HG03521 (cell line): ENCODE data around the gene ZNF202.

Source experiments
- ATAC-seq: cut with Tn5 transposase; IDR thresholded peaks from one replicate; pipeline ENCODE4 v1.9.1; 2021; ENCODE audit warnings: mild to moderate bottlenecking, moderate library complexity; ENCODE audit not compliant: unreplicated experiment

Gene ZNF202

DNA sequence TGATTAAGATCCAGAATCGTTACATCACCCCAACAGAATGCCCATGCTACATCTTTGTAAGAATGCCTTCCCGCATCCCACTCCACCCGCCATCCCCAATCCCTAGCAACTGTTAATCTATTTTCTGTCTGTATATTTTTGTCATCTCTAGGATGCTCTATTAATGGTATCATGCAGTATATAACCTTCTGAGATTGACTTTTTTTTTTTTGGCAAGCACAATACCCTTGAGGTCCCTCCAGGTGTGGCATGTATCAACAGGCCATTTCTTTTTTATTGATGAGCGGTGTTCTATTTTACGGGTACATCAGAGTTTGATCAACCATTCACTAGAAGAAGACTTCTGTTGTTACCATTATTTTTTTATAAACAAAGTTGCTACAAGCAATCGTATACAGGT, 56.9 kb downstream of the ZNF202 start:
- no peak for ATAC-seq

DNA sequence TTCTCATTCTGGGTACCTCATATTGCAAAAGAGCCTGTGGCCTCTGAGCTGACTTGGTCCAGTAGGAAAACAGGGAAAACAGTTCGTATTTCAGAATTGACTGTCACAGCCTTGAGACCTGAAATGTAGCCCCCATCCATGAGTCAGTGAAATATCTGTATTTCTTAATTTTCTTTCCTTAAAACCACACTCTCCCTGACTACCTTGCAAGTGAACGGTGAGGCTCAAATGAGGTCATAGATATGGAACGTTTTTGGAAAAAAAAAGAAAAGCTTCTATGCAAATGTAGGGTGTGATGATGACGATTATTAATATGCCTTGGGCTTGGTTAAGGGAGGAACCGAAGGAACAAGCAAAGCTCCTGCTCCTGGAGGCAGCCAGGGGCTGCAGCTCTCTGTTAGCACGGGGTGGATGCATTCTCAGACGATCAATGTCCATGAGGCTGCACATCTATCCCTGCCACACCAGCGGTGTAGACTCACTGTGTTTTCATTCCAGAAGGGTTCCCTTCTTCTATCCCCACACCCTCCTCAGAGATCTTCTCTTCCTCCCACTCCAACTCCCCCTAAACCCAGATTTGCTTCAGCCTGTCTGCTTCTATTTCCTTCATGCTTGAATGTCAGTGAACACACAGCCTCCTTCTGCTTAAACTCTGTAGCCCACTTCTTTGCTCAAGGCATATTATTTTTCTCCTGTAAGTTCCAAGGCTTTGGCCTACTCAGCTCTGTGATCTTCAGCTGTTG, 57.9 kb downstream of the ZNF202 start:
- no peak for ATAC-seq

GRCh38 chr11:123682696-123683410, 58.6 kb downstream of the ZNF202 start:
- ATAC-seq, result no peak

DNA sequence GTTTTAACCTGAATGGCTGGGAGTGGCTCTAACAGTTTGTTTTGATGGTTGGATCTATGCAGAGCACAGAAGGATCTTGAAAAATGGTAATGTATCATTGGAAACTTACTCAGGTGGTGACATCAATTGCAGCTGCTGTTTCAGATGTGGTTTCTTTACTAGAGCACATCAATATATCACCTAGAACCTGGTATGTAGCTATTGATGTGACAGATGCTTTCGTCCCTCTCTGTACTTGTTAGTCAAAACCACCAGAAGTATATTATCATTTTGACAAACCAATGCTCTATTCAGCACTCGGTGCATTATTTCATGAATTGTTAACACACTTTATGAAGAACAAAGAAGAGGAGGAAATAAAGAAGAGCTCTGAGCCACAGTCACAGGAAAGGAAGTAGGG, 60.4 kb downstream of the ZNF202 start:
- no peak for ATAC-seq

DNA sequence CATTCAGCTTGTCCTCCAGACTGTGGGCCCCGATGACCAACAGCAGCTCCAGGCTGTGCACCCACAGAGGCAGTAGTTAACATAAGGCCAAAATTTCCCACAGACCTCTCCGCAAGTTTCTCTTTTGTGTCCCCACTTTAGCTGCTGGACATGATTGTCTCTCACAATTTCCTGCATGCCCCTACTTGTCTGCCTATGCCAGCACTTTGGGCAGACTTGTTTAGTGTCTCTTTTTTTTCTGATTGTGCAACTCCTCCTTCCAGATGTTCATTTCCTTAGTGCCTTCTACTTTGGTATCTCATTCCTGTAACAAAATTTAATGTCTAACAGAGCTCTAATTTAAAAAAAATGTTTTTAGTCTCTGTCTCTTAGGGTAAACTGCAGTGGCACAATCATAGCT, 63.2 kb downstream of the ZNF202 start:
- ATAC-seq, result no peak

GRCh38 chr11:123677510-123677909, 64.0 kb downstream of the ZNF202 start:
- no peak for ATAC-seq

DNA sequence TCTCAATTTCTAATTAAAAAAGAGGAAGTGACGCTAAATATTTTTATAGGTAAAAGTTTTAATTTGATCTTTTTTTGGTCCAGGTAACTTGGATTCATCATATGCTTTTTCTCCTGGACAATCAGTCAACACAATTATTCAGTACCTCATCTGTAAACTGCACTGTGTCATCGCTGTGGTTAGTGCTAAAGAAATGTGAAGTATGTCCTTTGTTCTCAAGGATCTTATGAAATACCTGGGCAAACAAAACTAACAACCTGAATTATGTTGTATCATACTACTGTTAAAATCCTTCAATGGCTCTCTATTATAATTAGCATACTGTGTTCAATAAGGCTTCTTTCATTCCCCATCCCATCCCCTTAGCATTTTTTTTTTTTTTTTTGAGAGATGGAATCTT, 67.2 kb downstream of the ZNF202 start:
- ATAC-seq, result no peak
